Epithelial cell of proximal tubule (primary cell): Measurements from ENCODE around the gene ACOT6. TPM values are rescaled to one million over a fixed set of nuclear protein-coding genes. Genes with fewer than 3 reads are reported as not detected.
"Not testable (repeated sequence)": the region's sequence is repeated elsewhere in the genome, so short reads cannot be mapped to it uniquely, and the experiment has no call there.

Experiments used
- DNase-seq: peaks from one replicate; pipeline ENCODE4 v3.0.0-alpha.2; 2011; ENCODE audit warnings: low read depth
- H3K4me3 ChIP-seq: 2 replicates; pipeline ENCODE4 v1.5.1; 2011; ENCODE audit warnings: low read depth, mild to moderate bottlenecking, low read length
- total RNA-seq: library from RNA; depleted of rRNA; stranded (reverse); fragments of >200 nt; gene quantifications from 2 replicates; pipeline ENCODE4 v1.2.3, GENCODE V29; 2015
- TF ChIP-seq, protein P1 (sequence below): conservative IDR thresholded peaks from 2 replicates; pipeline ENCODE4 v1.5.1; 2012; ENCODE audit warnings: low read depth, mild to moderate bottlenecking, low read length

The ACOT6 gene
- total RNA-seq, 1 donor from 2014 or later, result not detected

- DNase-seq, result no peak
- TF ChIP-seq, protein P1, sequence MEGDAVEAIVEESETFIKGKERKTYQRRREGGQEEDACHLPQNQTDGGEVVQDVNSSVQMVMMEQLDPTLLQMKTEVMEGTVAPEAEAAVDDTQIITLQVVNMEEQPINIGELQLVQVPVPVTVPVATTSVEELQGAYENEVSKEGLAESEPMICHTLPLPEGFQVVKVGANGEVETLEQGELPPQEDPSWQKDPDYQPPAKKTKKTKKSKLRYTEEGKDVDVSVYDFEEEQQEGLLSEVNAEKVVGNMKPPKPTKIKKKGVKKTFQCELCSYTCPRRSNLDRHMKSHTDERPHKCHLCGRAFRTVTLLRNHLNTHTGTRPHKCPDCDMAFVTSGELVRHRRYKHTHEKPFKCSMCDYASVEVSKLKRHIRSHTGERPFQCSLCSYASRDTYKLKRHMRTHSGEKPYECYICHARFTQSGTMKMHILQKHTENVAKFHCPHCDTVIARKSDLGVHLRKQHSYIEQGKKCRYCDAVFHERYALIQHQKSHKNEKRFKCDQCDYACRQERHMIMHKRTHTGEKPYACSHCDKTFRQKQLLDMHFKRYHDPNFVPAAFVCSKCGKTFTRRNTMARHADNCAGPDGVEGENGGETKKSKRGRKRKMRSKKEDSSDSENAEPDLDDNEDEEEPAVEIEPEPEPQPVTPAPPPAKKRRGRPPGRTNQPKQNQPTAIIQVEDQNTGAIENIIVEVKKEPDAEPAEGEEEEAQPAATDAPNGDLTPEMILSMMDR, result no peak
- no peak overlapping the region for H3K4me3 ChIP-seq
These were observed 14.8 kb downstream of the ACOT6 start for GRCh38 chr14:73627151-73627558.

DNA sequence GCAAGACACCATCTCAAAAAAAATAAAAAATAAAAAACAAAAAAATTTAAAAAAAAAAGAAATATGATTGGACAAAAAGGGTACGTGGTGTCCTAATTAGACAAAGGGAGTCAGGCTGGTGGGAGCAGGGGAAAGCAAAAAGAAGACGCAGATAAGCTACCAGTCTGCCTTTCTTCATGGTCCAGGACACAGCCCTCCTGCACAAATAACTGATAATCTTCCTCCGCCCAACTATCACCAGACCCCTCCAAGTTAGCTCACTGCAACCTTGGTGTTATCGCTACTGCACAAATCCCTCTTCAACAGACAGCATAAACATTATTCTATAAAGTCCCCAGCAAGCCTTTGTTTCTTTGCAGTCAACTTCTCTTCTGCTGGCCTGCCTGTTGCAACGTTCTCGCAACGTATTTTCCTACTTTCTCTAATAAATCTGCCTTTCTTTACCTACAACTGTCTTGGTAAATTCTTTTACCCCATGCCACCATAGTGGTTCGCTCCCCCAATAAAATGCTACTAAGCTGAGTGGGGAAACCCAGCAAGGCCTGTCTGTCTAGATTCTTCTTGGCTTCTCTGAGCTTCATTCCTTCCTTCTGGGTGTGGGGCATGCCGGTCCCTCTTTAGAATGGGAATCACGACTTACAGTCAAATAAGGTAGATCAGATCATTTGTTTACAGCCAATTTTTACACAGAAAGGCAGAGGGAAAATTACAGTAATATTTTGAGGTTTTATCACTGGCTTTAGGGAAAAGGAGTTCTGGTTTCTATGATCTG, 17.9 kb downstream of the ACOT6 start:
- H3K4me3 ChIP-seq, result no peak overlapping the region
- TF ChIP-seq, protein P1, result no peak
- DNase-seq, result no peak

GRCh38 chr14:73633116-73634010, 21.0 kb downstream of the ACOT6 start:
- H3K4me3 ChIP-seq, result peak overlapping the region; percentile 62
- TF ChIP-seq, protein P1, result peak; percentile 91
- no peak for DNase-seq

DNA sequence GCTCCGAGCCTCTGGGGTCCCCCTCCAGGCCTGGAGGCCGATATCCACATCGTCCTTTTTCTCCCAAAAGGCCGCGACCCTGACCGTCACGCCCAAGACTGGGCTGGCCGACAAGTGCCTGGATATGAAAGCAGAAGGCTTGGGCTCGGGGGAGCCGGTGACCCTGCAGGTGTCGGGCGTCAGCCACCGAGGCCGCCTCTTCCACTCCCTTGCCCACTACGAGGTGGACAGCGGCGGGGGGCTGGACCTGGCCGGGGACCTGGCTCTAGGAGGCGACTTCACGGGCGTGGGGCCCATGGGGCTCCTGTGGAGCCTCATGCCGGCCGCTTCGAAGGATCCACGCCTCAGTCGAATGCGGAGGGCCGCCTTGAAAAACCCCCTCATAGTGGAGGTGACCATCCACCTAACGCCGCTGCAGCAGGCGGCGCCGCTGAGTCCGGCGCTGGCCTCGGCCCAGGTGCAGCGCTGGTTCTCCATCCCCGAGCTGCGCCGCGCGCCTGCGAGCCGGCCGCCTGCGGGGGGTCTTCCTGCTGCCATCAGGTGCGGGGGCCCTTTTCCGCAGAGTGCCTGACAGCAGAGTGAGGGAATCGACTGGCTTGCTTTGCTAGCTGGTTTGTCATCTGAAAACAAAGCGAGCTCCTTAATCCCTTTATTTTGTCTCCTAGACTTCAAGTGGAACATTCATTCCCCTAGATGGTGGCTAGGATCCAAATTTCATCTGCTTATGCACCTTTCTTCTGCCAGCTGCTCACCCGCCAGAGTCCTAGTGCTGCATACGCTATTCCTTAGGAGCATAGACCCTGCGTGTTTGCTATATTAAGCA, 21.9 kb downstream of the ACOT6 start:
- H3K4me3 ChIP-seq, result peak overlapping the region; percentile 62
- TF ChIP-seq, protein P1, result peak; percentile 48
- no peak for DNase-seq

- not testable (repeated sequence) for DNase-seq
These were observed 24.0 kb downstream of the ACOT6 start for GRCh38 chr14:73636355-73636754.

GRCh38 chr14:73637830-73638229, 25.5 kb downstream of the ACOT6 start:
- TF ChIP-seq, protein P1, result no peak
- H3K4me3 ChIP-seq, result no peak overlapping the region
- DNase-seq, result no peak

More at GRCh38 chr14:73636355-73636754, 24.0 kb downstream of the ACOT6 start:
- H3K4me3 ChIP-seq, result not testable (repeated sequence)
